MM.1S (cell line): ENCODE data around the gene SCRG1.

Experiments
- DNase-seq: peaks from one replicate; pipeline ENCODE4 v3.0.0-alpha.2; 2015
- H2AFZ ChIP-seq: fragments of 300-600 bp; sonication (generic); 2 replicates; pipeline ENCODE4 v1.6.0; 2016; ENCODE audit warnings: antibody characterized with exemption, low read length
- H3F3A ChIP-seq: fragments of 300-600 bp; sonication (generic); 2 replicates; pipeline ENCODE4 v1.6.1; 2016; ENCODE audit warnings: mild to moderate bottlenecking, antibody characterized with exemption, low read length, moderate library complexity, mixed read lengths; ENCODE audit not compliant: insufficient read depth
- H3K27ac ChIP-seq: fragments of 300-600 bp; sonication (generic); 2 replicates; pipeline ENCODE4 v1.5.1; 2016; ENCODE audit warnings: mild to moderate bottlenecking, low read length
- H3K27me3 ChIP-seq: fragments of 300-600 bp; sonication (generic); replicated peaks from 2 replicates; pipeline ENCODE4 v1.6.0; 2016; ENCODE audit warnings: low read length; ENCODE audit not compliant: insufficient read depth
- H3K36me3 ChIP-seq: fragments of 300-600 bp; sonication (generic); replicated peaks from 2 replicates; pipeline ENCODE4 v1.6.1; 2016; ENCODE audit warnings: mild to moderate bottlenecking, low read length, mixed read lengths; ENCODE audit not compliant: insufficient read depth
- H3K4me1 ChIP-seq: fragments of 300-600 bp; sonication (generic); 2 replicates; pipeline ENCODE4 v1.6.1; 2016; ENCODE audit warnings: low read length, mixed read lengths
- H3K4me2 ChIP-seq: fragments of 300-600 bp; sonication (generic); 2 replicates; pipeline ENCODE4 v1.6.0; 2016; ENCODE audit warnings: low read depth, low read length
- H3K4me3 ChIP-seq: fragments of 300-600 bp; sonication (generic); 2 replicates; pipeline ENCODE4 v1.5.1; 2016; ENCODE audit warnings: low read length, mixed read lengths
- H3K79me2 ChIP-seq: fragments of 300-600 bp; sonication (generic); 2 replicates; pipeline ENCODE4 v1.6.1; 2016; ENCODE audit warnings: mixed run types, low read length, mixed read lengths
- H3K9ac ChIP-seq: fragments of 300-600 bp; sonication (generic); 2 replicates; pipeline ENCODE4 v1.6.1; 2016; ENCODE audit warnings: low read length, mixed read lengths
- H3K9me2 ChIP-seq: fragments of 300-600 bp; sonication (generic); replicated peaks from 2 replicates; pipeline ENCODE4 v1.6.1; 2016; ENCODE audit warnings: mild to moderate bottlenecking, low read length, mixed read lengths; ENCODE audit not compliant: insufficient read depth
- H3K9me3 ChIP-seq: fragments of 300-600 bp; sonication (generic); replicated peaks from 2 replicates; pipeline ENCODE4 v1.6.1; 2016; ENCODE audit warnings: mild to moderate bottlenecking, low read length, mixed read lengths; ENCODE audit not compliant: insufficient read depth
- H4K20me1 ChIP-seq: fragments of 300-600 bp; sonication (generic); 2 replicates; pipeline ENCODE4 v1.6.1; 2016; ENCODE audit warnings: mild to moderate bottlenecking, low read length, moderate library complexity, mixed read lengths; ENCODE audit not compliant: insufficient read depth
- CTCF ChIP-seq: fragments of 300-600 bp; sonication (generic); IDR thresholded peaks from 2 replicates; pipeline ENCODE4 v1.5.1; 2016; ENCODE audit warnings: antibody characterized with exemption, low read length, mixed read lengths
- EZH2 ChIP-seq: fragments of 300-600 bp; sonication (generic); optimal IDR thresholded peaks from 2 replicates; pipeline ENCODE3; 2017; ENCODE audit warnings: low read depth, mild to moderate bottlenecking, antibody characterized with exemption, low read length, mixed read lengths
- EZH2phosphoT487 ChIP-seq: fragments of 300-600 bp; sonication (generic); IDR thresholded peaks from 2 replicates; pipeline ENCODE4 v1.6.1; 2018; ENCODE audit warnings: antibody characterized with exemption, low read length

The SCRG1 gene

GRCh38 chr4:173370477-173371291 is 28.2 kb downstream of the SCRG1 start, which contains the start of gene SAP30:
Gene SAP30, plus strand, starts transcription at chr4:173370954. Its CDS starts 229 bp downstream, at chr4:173371183.
- H3K36me3 ChIP-seq = no peaks in the 10 kb centered on the region; the same call in 1 of the 2 replicates
- H3K79me2 ChIP-seq = peaks cover 43% of the 10 kb centered on the region
- H3K4me3 ChIP-seq = peak within 1 kb of the TSS; percentile 92
- peak within 1 kb of the TSS; percentile 94 for H2AFZ ChIP-seq
- no peak for TF ChIP-seq CTCF
- TF ChIP-seq EZH2phosphoT487 = no peak
- TF ChIP-seq EZH2 = no peak
- H3K9ac ChIP-seq = peak within 1 kb of the TSS; percentile 79
- H3K27me3 ChIP-seq = no peaks in the 10 kb centered on the region
- no peaks in the 10 kb centered on the region for H3K9me3 ChIP-seq
- peak within 1 kb of the TSS; percentile 92 for H3K4me2 ChIP-seq
- H4K20me1 ChIP-seq = no peaks in the 10 kb centered on the region
- peak; percentile 98 for DNase-seq
- peak within 1 kb of the TSS; percentile 70; the same call in 1 of the 2 replicates for H3K27ac ChIP-seq
- peaks cover 7% of the 10 kb centered on the region; the same call in 1 of the 2 replicates for H3F3A ChIP-seq
- H3K9me2 ChIP-seq = no peaks in the 10 kb centered on the region
- no peaks in the 10 kb centered on the region for H3K4me1 ChIP-seq

- TF ChIP-seq EZH2phosphoT487 (no peak), EZH2 (no peak), CTCF (no peak)
- H3K4me3 ChIP-seq = peak overlapping the region; percentile 92
- H3K27ac ChIP-seq = peak overlapping the region; percentile 70; the same call in 1 of the 2 replicates
- H3K79me2 ChIP-seq = peaks cover 37% of the 10 kb centered on the region
- no peaks in the 10 kb centered on the region; the same call in 1 of the 2 replicates for H3K36me3 ChIP-seq
- no peaks in the 10 kb centered on the region for H3K9me2 ChIP-seq
- no peaks in the 10 kb centered on the region for H3K27me3 ChIP-seq
- peaks cover 7% of the 10 kb centered on the region; the same call in 1 of the 2 replicates for H3F3A ChIP-seq
- H3K9me3 ChIP-seq = no peaks in the 10 kb centered on the region
- H4K20me1 ChIP-seq = no peaks in the 10 kb centered on the region
- peak overlapping the region; percentile 92 for H3K4me2 ChIP-seq
- DNase-seq = no peak
- no peaks in the 10 kb centered on the region for H3K4me1 ChIP-seq
- peak overlapping the region; percentile 79 for H3K9ac ChIP-seq
- peak overlapping the region; percentile 94 for H2AFZ ChIP-seq
Observed at GRCh38 chr4:173370130-173370476, 28.8 kb downstream of the SCRG1 start.

GRCh38 chr4:173367946-173368345 is 31.0 kb downstream of the SCRG1 start:
- no peaks in the 10 kb centered on the region for H3K4me1 ChIP-seq
- H3K27me3 ChIP-seq = no peaks in the 10 kb centered on the region
- peaks cover 19% of the 10 kb centered on the region for H3K79me2 ChIP-seq
- H3K36me3 ChIP-seq = no peaks in the 10 kb centered on the region
- no peak for TF ChIP-seq CTCF
- no peak for TF ChIP-seq EZH2phosphoT487
- TF ChIP-seq EZH2 = no peak
- H3F3A ChIP-seq = peaks cover 7% of the 10 kb centered on the region; the same call in 1 of the 2 replicates
- no peak overlapping the region for H3K9ac ChIP-seq
- H4K20me1 ChIP-seq = no peaks in the 10 kb centered on the region
- no peak overlapping the region for H2AFZ ChIP-seq
- no peak overlapping the region for H3K27ac ChIP-seq
- H3K4me2 ChIP-seq = no peak overlapping the region
- H3K9me3 ChIP-seq = no peaks in the 10 kb centered on the region
- H3K4me3 ChIP-seq = no peak overlapping the region
- DNase-seq = no peak
- H3K9me2 ChIP-seq = no peaks in the 10 kb centered on the region
